WI38 (cell line): Measurements from ENCODE around the gene ARHGAP26.

Experiments
- H3K4me3 ChIP-seq: 2 replicates; pipeline ENCODE4 v1.5.1; 2011; ENCODE audit warnings: low read depth, mild to moderate bottlenecking, control low read depth, low read length
- CTCF ChIP-seq: IDR thresholded peaks from 2 replicates; pipeline ENCODE4 v1.5.1; 2012; ENCODE audit warnings: low read depth, mild to moderate bottlenecking, control low read depth, low read length

ARHGAP26 gene

GRCh38 chr5:142886211-142886610, 116.0 kb downstream of the ARHGAP26 start:
- no peak for TF ChIP-seq CTCF
- no peak overlapping the region for H3K4me3 ChIP-seq

GRCh38 chr5:142886956-142887355, 116.8 kb downstream of the ARHGAP26 start:
- no peak overlapping the region for H3K4me3 ChIP-seq
- no peak for TF ChIP-seq CTCF

DNA sequence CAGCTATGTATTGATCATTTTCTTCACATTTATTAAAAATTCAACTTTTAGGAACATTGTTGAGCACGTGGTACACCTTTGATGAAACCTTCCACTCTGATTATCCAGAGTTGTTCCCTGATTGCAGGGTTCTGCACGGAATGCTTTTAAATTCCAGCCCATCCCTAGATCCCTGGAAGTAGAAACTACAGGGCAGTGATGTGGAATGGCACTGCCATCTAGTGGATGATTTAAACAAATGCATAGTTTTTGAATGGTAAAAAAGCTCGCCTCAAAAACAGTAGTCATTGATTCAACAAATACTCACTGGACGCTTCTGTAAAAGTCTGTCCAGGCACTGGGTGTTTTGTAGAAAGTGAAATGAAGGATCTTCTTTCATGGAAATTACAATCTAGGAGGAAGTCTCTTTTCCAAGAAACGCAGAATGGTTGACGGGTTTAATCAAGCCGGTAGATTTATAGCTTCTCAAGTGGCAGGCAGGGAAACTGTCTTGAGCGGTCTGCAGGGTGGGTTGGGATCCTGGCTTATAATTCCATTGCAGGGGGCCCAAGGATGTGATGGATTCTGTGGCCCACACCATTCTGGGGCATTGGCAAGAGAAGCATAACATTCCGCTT, 118.4 kb downstream of the ARHGAP26 start:
- peak; percentile 55 for TF ChIP-seq CTCF
- H3K4me3 ChIP-seq: no peak overlapping the region

DNA sequence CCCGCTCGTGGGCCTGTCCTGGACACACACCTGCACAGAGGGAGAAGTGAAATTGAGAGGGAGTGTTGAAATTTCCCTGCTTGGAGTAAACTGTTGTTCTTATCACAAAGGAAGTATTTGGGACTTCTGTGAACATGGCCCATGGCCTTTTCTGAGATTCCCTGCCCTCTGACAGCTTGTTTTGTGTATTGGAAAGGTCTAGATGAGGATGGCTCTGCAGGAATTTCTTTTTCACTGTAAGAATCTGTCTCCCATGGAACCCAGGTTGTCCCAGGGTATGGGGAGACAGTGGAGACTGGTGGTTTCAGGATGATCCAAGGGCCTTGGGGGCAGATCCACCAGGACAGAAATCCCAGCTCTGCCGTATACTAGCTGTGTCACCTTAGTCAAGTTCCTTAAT, 121.8 kb downstream of the ARHGAP26 start:
- no peak overlapping the region for H3K4me3 ChIP-seq
- no peak for TF ChIP-seq CTCF

GRCh38 chr5:142894315-142894714, 124.1 kb downstream of the ARHGAP26 start:
- no peak for TF ChIP-seq CTCF
- H3K4me3 ChIP-seq: no peak overlapping the region

GRCh38 chr5:142894749-142895148, 124.6 kb downstream of the ARHGAP26 start:
- no peak for TF ChIP-seq CTCF

DNA sequence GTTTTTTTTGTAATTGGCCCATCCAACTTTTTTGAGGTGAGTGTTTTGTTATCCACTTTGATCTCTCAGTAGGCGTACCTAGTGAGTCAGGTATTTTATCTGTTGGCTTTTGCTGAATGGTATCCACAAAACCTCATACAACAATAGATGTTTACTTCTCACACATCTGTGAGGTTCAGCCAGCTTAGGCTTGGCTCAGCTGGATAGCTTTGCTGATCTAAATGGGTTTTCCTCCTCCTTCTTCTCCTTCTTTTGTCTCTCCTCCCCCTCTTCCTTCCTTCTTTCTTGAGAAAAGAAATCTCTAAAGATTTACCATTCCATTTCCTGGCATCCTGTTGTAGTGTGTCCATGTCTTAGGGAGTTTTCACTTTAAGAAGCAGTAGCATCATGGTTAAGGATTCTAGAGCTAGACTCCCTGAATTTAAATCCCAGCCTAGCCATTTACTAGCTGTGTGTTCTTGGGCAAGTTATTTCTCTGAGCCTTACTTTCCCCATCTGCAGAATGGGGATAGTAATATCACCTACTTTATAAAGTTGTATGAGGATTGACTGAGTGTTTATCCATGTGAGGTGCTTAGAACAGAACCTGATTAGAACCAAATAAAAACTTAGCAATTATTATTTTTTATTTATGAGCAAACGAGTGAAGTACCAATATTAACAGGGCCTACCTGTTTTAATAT, 126.3 kb downstream of the ARHGAP26 start:
- no peak overlapping the region for H3K4me3 ChIP-seq
- no peak for TF ChIP-seq CTCF

More at GRCh38 chr5:142894749-142895148, 124.6 kb downstream of the ARHGAP26 start:
- H3K4me3 ChIP-seq: no peak overlapping the region
